A673 (cell line): ENCODE measurements around the gene PFAS.
"Not testable (repeated sequence)": the region's sequence is repeated elsewhere in the genome, so short reads cannot be mapped to it uniquely, and the experiment has no call there.

Experiments
- EZH2 ChIP-seq: fragments of 200-600 bp; sonication (generic); IDR thresholded peaks from 2 replicates; pipeline ENCODE4 v1.6.1; 2017; ENCODE audit warnings: borderline replicate concordance, low read depth, mild to moderate bottlenecking, mixed read lengths, antibody characterized with exemption, low read length; ENCODE audit not compliant: poor library complexity, severe bottlenecking
- TF ChIP-seq, protein P1 (sequence below): fragments of 300-800, 200-600 bp; sonication (generic); conservative IDR thresholded peaks from 2 replicates; pipeline ENCODE4 v1.5.1; 2017; ENCODE audit warnings: low read depth, mild to moderate bottlenecking, antibody characterized with exemption, low read length, moderate library complexity, mixed read lengths

DNA sequence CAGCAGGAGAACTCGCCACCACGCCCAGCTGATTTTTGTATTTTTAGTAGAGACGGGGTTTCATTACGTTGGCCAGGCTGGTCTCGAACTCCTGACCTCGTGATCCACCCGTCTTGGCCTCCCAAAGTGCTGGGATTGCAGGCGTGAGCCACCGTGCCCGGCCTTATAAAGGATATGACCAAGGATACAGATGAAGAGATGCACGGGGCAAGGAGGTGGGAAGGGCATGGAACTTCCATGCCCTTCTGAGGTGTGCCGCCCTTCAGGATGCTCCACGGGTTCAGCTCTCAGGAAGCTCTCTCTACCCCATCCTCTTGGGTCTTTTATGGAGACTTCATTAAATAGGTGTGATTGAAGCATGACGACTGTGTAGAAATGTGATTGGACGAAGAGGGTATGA is 35.1 kb upstream of the PFAS start:
- TF ChIP-seq, protein P1, sequence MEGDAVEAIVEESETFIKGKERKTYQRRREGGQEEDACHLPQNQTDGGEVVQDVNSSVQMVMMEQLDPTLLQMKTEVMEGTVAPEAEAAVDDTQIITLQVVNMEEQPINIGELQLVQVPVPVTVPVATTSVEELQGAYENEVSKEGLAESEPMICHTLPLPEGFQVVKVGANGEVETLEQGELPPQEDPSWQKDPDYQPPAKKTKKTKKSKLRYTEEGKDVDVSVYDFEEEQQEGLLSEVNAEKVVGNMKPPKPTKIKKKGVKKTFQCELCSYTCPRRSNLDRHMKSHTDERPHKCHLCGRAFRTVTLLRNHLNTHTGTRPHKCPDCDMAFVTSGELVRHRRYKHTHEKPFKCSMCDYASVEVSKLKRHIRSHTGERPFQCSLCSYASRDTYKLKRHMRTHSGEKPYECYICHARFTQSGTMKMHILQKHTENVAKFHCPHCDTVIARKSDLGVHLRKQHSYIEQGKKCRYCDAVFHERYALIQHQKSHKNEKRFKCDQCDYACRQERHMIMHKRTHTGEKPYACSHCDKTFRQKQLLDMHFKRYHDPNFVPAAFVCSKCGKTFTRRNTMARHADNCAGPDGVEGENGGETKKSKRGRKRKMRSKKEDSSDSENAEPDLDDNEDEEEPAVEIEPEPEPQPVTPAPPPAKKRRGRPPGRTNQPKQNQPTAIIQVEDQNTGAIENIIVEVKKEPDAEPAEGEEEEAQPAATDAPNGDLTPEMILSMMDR: not testable (repeated sequence)
- not testable (repeated sequence) for TF ChIP-seq EZH2
